H9 (cell line): ENCODE measurements around the gene KCNH2. TPM values are rescaled to one million over a fixed set of nuclear protein-coding genes. Genes with fewer than 3 reads are reported as not detected.

Source experiments
- DNase-seq: peaks from one replicate; pipeline ENCODE4 v3.0.0-alpha.2; 2017
- H2AFZ ChIP-seq: one replicate; pipeline ENCODE4 v1.6.1; 2013; ENCODE audit warnings: mild to moderate bottlenecking, low read length, control low read depth, moderate library complexity
- H2AK5ac ChIP-seq: 2 replicates; pipeline ENCODE4 v1.6.1; 2013; ENCODE audit warnings: low read length, control low read depth, mixed read lengths; ENCODE audit not compliant: insufficient read length
- H2BK120ac ChIP-seq: one replicate; pipeline ENCODE4 v1.6.1; 2013; ENCODE audit warnings: low read depth, mild to moderate bottlenecking, low read length, control low read depth, inconsistent platforms; ENCODE audit not compliant: poor library complexity, severe bottlenecking
- H2BK12ac ChIP-seq: 2 replicates; pipeline ENCODE4 v1.6.1; 2013; ENCODE audit warnings: low read length, control low read depth, mixed read lengths, low read depth; ENCODE audit not compliant: insufficient read length
- H2BK15ac ChIP-seq: 2 replicates; pipeline ENCODE4 v1.6.1; 2013; ENCODE audit warnings: low read depth, low read length, control low read depth
- H2BK20ac ChIP-seq: one replicate; pipeline ENCODE4 v1.6.1; 2013; ENCODE audit warnings: low read depth, mild to moderate bottlenecking, low read length, control low read depth, inconsistent platforms; ENCODE audit not compliant: poor library complexity, severe bottlenecking
- H2BK5ac ChIP-seq: 2 replicates; pipeline ENCODE4 v1.6.1; 2013; ENCODE audit warnings: low read length, control low read depth, mixed read lengths; ENCODE audit not compliant: insufficient read length
- H3K14ac ChIP-seq: 2 replicates; pipeline ENCODE4 v1.6.1; 2013; ENCODE audit warnings: low read length, control low read depth; ENCODE audit not compliant: insufficient read depth
- H3K18ac ChIP-seq: 2 replicates; pipeline ENCODE4 v1.6.1; 2013; ENCODE audit warnings: low read depth, mild to moderate bottlenecking, mixed read lengths, low read length, control low read depth; ENCODE audit not compliant: insufficient read length
- H3K23ac ChIP-seq: 2 replicates; pipeline ENCODE4 v1.6.1; 2013; ENCODE audit warnings: low read length, control low read depth, mixed read lengths, low read depth; ENCODE audit not compliant: insufficient read length
- H3K23me2 ChIP-seq: 2 replicates; pipeline ENCODE4 v1.6.1; 2013; ENCODE audit warnings: low read depth, mild to moderate bottlenecking, mixed read lengths, low read length, control low read depth; ENCODE audit not compliant: insufficient read length, poor library complexity, severe bottlenecking
- H3K27ac ChIP-seq: 2 replicates; pipeline ENCODE4 v1.5.1; 2013; ENCODE audit warnings: low read length, control low read depth, mixed read lengths, low read depth; ENCODE audit not compliant: insufficient read length
- H3K27me3 ChIP-seq: 2 replicates; pipeline ENCODE4 v1.6.1; 2013; ENCODE audit warnings: low read length, control low read depth, inconsistent platforms; ENCODE audit not compliant: insufficient read depth
- H3K4ac ChIP-seq: 2 replicates; pipeline ENCODE4 v1.6.1; 2013; ENCODE audit warnings: low read depth, mild to moderate bottlenecking, control low read depth, inconsistent platforms, low read length, moderate library complexity
- H3K4me1 ChIP-seq: 2 replicates; pipeline ENCODE4 v1.6.1; 2013; ENCODE audit warnings: low read length, control low read depth, inconsistent platforms; ENCODE audit not compliant: insufficient read depth
- H3K4me2 ChIP-seq: 2 replicates; pipeline ENCODE4 v1.6.1; 2013; ENCODE audit warnings: low read length, control low read depth, mixed read lengths; ENCODE audit not compliant: insufficient read length, insufficient read depth
- H3K56ac ChIP-seq: 2 replicates; pipeline ENCODE4 v1.6.1; 2013; ENCODE audit warnings: low read depth, mild to moderate bottlenecking, mixed read lengths, low read length, control low read depth; ENCODE audit not compliant: insufficient read length
- H3K79me1 ChIP-seq: 2 replicates; pipeline ENCODE4 v1.6.1; 2013; ENCODE audit warnings: low read depth, mild to moderate bottlenecking, moderate library complexity, low read length, control low read depth, inconsistent platforms; ENCODE audit not compliant: insufficient read depth, poor library complexity, severe bottlenecking
- H3K79me2 ChIP-seq: 2 replicates; pipeline ENCODE4 v1.6.1; 2013; ENCODE audit warnings: low read length, control low read depth, inconsistent platforms; ENCODE audit not compliant: insufficient read depth
- H3K9ac ChIP-seq: 2 replicates; pipeline ENCODE4 v1.6.1; 2013; ENCODE audit warnings: low read length, control low read depth, mixed read lengths; ENCODE audit not compliant: insufficient read length; ENCODE audit errors: extremely low read depth
- H3K9me3 ChIP-seq: one replicate; pipeline ENCODE4 v1.6.1; 2013; ENCODE audit warnings: low read depth, low read length, inconsistent platforms; ENCODE audit not compliant: control insufficient read depth
- H3T11ph ChIP-seq: one replicate; pipeline ENCODE4 v1.6.1; 2013; ENCODE audit warnings: mild to moderate bottlenecking, low read length, control low read depth, inconsistent platforms
- H4K20me1 ChIP-seq: one replicate; pipeline ENCODE4 v1.6.1; 2013; ENCODE audit not compliant: control insufficient read depth, insufficient read length, insufficient read depth
- H4K5ac ChIP-seq: 2 replicates; pipeline ENCODE4 v1.6.1; 2013; ENCODE audit warnings: low read depth, mild to moderate bottlenecking, mixed read lengths, low read length, control low read depth; ENCODE audit not compliant: insufficient read length
- H4K8ac ChIP-seq: replicated peaks from 2 replicates; pipeline ENCODE4 v1.6.1; 2013; ENCODE audit warnings: low read length, control low read depth, mixed read lengths, low read depth; ENCODE audit not compliant: insufficient read length
- H4K91ac ChIP-seq: 2 replicates; pipeline ENCODE4 v1.6.1; 2013; ENCODE audit warnings: low read depth, mild to moderate bottlenecking, moderate library complexity, mixed read lengths, low read length, control low read depth; ENCODE audit not compliant: insufficient read length
- H3K27ac Mint-ChIP-seq, 3 experiments: 2 replicates in 2 of 3; 3 replicates in 1 of 3; pipeline ENCODE4 v1.8.0; 2020 to 2021; ENCODE audit warnings: mixed read lengths in 3 of 3, mild to moderate bottlenecking in 1 of 3, moderate library complexity in 1 of 3
- H3K27me3 Mint-ChIP-seq: 2 replicates; pipeline ENCODE4 v1.8.0; 2021; ENCODE audit warnings: low read depth, mild to moderate bottlenecking, moderate library complexity, mixed read lengths
- H3K36me3 Mint-ChIP-seq, 3 experiments: 2 replicates in 2 of 3; 3 replicates in 1 of 3; pipeline ENCODE4 v1.8.0; 2020 to 2021; ENCODE audit warnings: low read depth in 3 of 3, mixed read lengths in 3 of 3; ENCODE audit not compliant: insufficient read depth in 1 of 3
- H3K4me1 Mint-ChIP-seq, 2 experiments: 2 replicates each; pipeline ENCODE4 v1.8.0; 2020; ENCODE audit warnings: mixed read lengths in 2 of 2
- H3K4me3 Mint-ChIP-seq, 2 experiments: 2 replicates in 1 of 2; 3 replicates in 1 of 2; pipeline ENCODE4 v1.8.0; 2020 to 2021; ENCODE audit warnings: mild to moderate bottlenecking in 2 of 2, mixed read lengths in 2 of 2, moderate library complexity in 1 of 2
- H3K9me3 Mint-ChIP-seq, 2 experiments: 2 replicates in 1 of 2; 3 replicates in 1 of 2; pipeline ENCODE4 v1.8.0; 2020; ENCODE audit warnings: mild to moderate bottlenecking in 2 of 2, mixed read lengths in 2 of 2, moderate library complexity in 1 of 2
- CTCF ChIP-seq: fragments of 200-600 bp; sonication (generic); conservative IDR thresholded peaks from 3 replicates; pipeline ENCODE4 v1.8.0; 2021; ENCODE audit warnings: antibody characterized with exemption, mild to moderate bottlenecking
- WGBS: extraction: QIAGEN DNeasy Blood & Tissue Kit; methylation state at CpG from one replicate; pipeline ENCODE4 v1.1.7; 2013; ENCODE audit warnings: missing lambda C conversion rate, low lambda C conversion rate, mixed read lengths; ENCODE audit not compliant: insufficient read length; ENCODE audit errors: extremely low coverage; 5-methylcytosine and 5-hydroxymethylcytosine counted together
- total RNA-seq: library from RNA; stranded (reverse); gene quantifications from 2 replicates; pipeline ENCODE4 v1.2.1, GENCODE V29; 2021

KCNH2 gene
- total RNA-seq, 1 experiment from 2014 or later, result 4.5 TPM

- H2AFZ ChIP-seq, result no peak overlapping the region
- Mint-ChIP-seq H3K27me3 (peaks cover 74% of the 10 kb centered on the region), H3K36me3 (no peaks in the 10 kb centered on the region), H3K9me3 (no peaks in the 10 kb centered on the region), H3K4me3 (no peak overlapping the region), H3K4me1 (peaks cover 18 to 20% of the 10 kb centered on the region in 2 experiments), H3K27ac (no peak overlapping the region)
- no peak overlapping the region for H2BK20ac ChIP-seq
- H3K9me3 ChIP-seq, result no peaks in the 10 kb centered on the region
- H2AK5ac ChIP-seq, result no peak overlapping the region
- no peak overlapping the region for H3K4me2 ChIP-seq
- DNase-seq, result no peak
- H4K8ac ChIP-seq, result no peak overlapping the region
- no peak overlapping the region for H2BK15ac ChIP-seq
- H2BK5ac ChIP-seq, result no peak overlapping the region
- H3K4me1 ChIP-seq, result peaks cover 4% of the 10 kb centered on the region; the same call in 1 of the 2 replicates
- H3K23me2 ChIP-seq, result peaks cover 2% of the 10 kb centered on the region
- no peak overlapping the region for H3K27ac ChIP-seq
- no peak overlapping the region for H3K4ac ChIP-seq
- 100% methylated on average over 1 of the region's 12 CpGs for WGBS
- H3K9ac ChIP-seq, result no peak overlapping the region
- no peak overlapping the region for H3T11ph ChIP-seq
- no peak for TF ChIP-seq CTCF
- H3K18ac ChIP-seq, result no peak overlapping the region
- H3K23ac ChIP-seq, result no peak overlapping the region
- no peaks in the 10 kb centered on the region for H3K79me2 ChIP-seq
- no peaks in the 10 kb centered on the region; the same call in 1 of the 2 replicates for H3K27me3 ChIP-seq
- no peak overlapping the region for H2BK120ac ChIP-seq
- no peak overlapping the region for H2BK12ac ChIP-seq
- no peak overlapping the region for H3K14ac ChIP-seq
- H4K5ac ChIP-seq, result no peak overlapping the region
- H3K79me1 ChIP-seq, result no peaks in the 10 kb centered on the region
- no peak overlapping the region for H3K56ac ChIP-seq
- no peak overlapping the region for H4K91ac ChIP-seq
- H4K20me1 ChIP-seq, result no peaks in the 10 kb centered on the region
These were observed 74.5 kb downstream of the KCNH2 start for GRCh38 chr7:150903606-150904005.
